ENCODE data around the gene EFCAB3.
"Not testable (repeated sequence)": the region's sequence is repeated elsewhere in the genome, so short reads cannot be mapped to it uniquely, and the experiment has no call there.

DNA sequence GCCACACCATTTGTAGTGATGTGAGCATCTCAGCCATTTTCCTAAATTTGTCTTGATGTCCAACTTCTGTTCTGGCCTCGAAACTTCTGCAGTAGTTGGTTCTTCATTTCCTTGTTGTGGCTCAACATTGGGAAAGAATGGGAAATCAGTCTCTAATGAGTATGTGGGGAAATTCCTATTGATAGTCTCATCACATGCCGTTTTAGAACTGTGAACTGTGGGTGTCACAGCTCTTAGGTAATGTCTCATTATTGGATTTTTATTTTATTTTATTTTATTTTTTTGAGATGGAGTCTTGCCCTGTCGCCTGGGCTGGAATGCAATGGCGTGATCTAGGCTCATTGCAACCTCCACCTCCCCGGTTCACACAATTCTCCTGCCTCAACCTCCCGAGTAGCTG lies 60.8 kb downstream of the EFCAB3 start:
- TF ChIP-seq CTCF (IDR thresholded peaks at IDR 0.05); EP300 (IDR thresholded peaks at IDR 0.05); CHD2 (IDR thresholded peaks at IDR 0.05; ENCODE audit: low read length, partially characterized antibody); POLR2AphosphoS2 (conservative IDR thresholded peaks at IDR 0.05; ENCODE audit: low read length); POLR2A (IDR thresholded peaks at IDR 0.05; ENCODE audit: low read length): not testable (repeated sequence)

All from A549 (cell line).